ENCODE data around the gene PPFIA1. TPM values are rescaled to one million over a fixed set of nuclear protein-coding genes. Genes with fewer than 3 reads are reported as not detected.
"Not testable (repeated sequence)": the region's sequence is repeated elsewhere in the genome, so short reads cannot be mapped to it uniquely, and the experiment has no call there.

Gene PPFIA1
- total RNA-seq, 4 donors from 2014 or later = 18.8 to 79.7 (median 39.1) TPM

GRCh38 chr11:70384566-70385152, 114.2 kb downstream of the PPFIA1 start:
- no peak overlapping the region for H3K27ac ChIP-seq

GRCh38 chr11:70387564-70387963, 117.1 kb downstream of the PPFIA1 start:
- intact Hi-C loops (cut with DNase I; ENCODE audit: low total_unique reads) = no loop called here
- H3K4me1 ChIP-seq = no peaks in the 10 kb centered on the region
- H3K9me3 ChIP-seq = no peaks in the 10 kb centered on the region
- TF ChIP-seq CTCF (IDR thresholded peaks at IDR 0.05) = no peak
- TF ChIP-seq POLR2A (IDR thresholded peaks at IDR 0.05) = no peak
- H3K36me3 ChIP-seq = no peaks in the 10 kb centered on the region
- no peaks in the 10 kb centered on the region for H3K27me3 ChIP-seq
- DNase-seq = no peak
- no peak overlapping the region for H3K27ac ChIP-seq
- no peak overlapping the region for H3K4me3 ChIP-seq

More at GRCh38 chr11:70384566-70385152, 114.2 kb downstream of the PPFIA1 start:
- TF ChIP-seq POLR2A (IDR thresholded peaks at IDR 0.05) = no peak
- TF ChIP-seq CTCF (IDR thresholded peaks at IDR 0.05) = no peak
- DNase-seq = no peak
- H3K36me3 ChIP-seq = no peaks in the 10 kb centered on the region
- H3K4me3 ChIP-seq = no peak overlapping the region
- H3K4me1 ChIP-seq = peaks cover 0 to 5% of the 10 kb centered on the region in 2 donors
- no peaks in the 10 kb centered on the region for H3K27me3 ChIP-seq
- no peaks in the 10 kb centered on the region for H3K9me3 ChIP-seq
- intact Hi-C loops (cut with DNase I; ENCODE audit: low total_unique reads) = no loop called here

- Histone ChIP-seq H3K9me3 (no peaks in the 10 kb centered on the region), H3K4me3 (no peak overlapping the region), H3K27ac (no peak overlapping the region), H3K4me1 (no peaks in the 10 kb centered on the region), H3K27me3 (no peaks in the 10 kb centered on the region), H3K36me3 (no peaks in the 10 kb centered on the region)
- intact Hi-C loops (cut with DNase I; ENCODE audit: low total_unique reads) = no loop called here
- TF ChIP-seq CTCF (IDR thresholded peaks at IDR 0.05) (no peak), POLR2A (IDR thresholded peaks at IDR 0.05) (no peak)
- DNase-seq = no peak
Observed at GRCh38 chr11:70389201-70389600, 118.7 kb downstream of the PPFIA1 start.

- H3K4me3 ChIP-seq; intact Hi-C loops (cut with DNase I; ENCODE audit: low total_unique reads); H3K4me1 ChIP-seq; H3K27ac ChIP-seq; H3K9me3 ChIP-seq; H3K36me3 ChIP-seq; H3K27me3 ChIP-seq; DNase-seq: not testable (repeated sequence)
Observed at GRCh38 chr11:70390882-70391281, 120.4 kb downstream of the PPFIA1 start.

GRCh38 chr11:70394211-70394950, 123.9 kb downstream of the PPFIA1 start:
- Histone ChIP-seq H3K4me1 (no peaks in the 10 kb centered on the region), H3K27ac (no peak overlapping the region), H3K27me3 (no peaks in the 10 kb centered on the region), H3K9me3 (no peaks in the 10 kb centered on the region), H3K36me3 (no peaks in the 10 kb centered on the region), H3K4me3 (no peak overlapping the region)
- DNase-seq = no peak
- no peak for TF ChIP-seq CTCF (IDR thresholded peaks at IDR 0.05)
- no peak for TF ChIP-seq POLR2A (IDR thresholded peaks at IDR 0.05)
- intact Hi-C loops (cut with DNase I; ENCODE audit: low total_unique reads) = no loop called here

All from uterus (tissue), 4 donors.